GM18520 (cell line): ENCODE results near the gene POLR3K.

Experiments used
- ATAC-seq: cut with Tn5 transposase; IDR thresholded peaks from one replicate; pipeline ENCODE4 v1.9.1; 2021; ENCODE audit not compliant: unreplicated experiment

Gene POLR3K

DNA sequence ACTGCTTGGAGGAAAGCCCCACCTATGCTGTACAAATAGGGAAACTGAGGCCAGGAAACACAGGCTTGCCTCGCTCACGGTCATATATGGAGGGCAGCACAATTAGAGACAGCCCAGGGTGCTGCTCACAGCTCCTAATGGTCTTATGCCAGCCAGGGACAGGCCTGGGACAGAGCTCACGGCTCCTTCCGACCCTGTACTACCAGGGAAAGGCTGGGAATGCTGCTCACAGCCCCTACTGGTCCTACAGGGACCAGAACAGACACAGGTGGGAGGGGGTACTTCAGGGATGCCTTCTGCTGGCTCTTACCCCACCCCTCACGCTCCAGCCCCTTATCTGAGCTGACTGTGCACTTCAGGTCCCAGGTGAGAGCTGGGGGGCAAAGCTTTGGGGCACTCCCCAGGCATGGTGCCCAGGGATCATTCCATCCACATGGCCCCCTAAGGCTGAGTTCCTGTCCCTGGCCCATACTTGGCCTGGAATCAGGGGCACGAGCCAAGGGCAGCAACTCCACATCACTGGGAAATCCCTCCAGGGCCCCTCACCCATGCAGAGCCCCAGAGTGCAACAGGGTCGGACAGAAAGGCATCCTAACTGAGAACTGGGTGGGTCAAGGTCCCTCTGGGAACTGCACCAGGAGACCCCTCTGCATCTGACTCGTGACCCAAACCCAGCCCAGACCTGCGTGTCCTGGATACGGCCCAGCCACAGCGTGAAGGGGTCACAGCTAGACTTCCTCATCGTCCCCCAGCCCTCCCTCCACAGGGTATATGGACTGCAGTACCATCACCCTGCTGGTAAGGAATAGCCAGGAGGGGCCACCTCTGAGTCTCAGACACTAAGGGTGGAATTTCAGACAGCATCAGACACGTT, 13.1 kb upstream of the POLR3K start:
- ATAC-seq: no peak

DNA sequence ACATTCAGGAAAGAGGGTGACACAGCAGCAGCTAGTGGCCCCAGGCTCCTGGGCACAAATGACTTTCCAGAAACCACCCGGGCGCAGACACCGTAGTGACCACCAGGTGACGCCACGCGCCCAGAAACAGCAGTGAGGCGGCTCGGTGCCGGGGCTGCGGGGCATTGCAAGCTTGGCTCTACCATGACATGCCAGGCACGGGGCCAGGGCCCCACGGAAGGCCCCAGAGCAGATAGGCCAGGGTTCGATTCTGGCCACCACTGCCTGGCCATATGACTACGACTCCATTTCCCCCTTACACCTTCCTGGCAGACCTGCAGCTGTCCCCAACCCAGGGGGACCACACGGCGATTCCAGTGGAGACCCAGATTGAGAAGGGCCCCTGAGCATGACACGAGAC, 12.3 kb upstream of the POLR3K start:
- ATAC-seq: no peak

DNA sequence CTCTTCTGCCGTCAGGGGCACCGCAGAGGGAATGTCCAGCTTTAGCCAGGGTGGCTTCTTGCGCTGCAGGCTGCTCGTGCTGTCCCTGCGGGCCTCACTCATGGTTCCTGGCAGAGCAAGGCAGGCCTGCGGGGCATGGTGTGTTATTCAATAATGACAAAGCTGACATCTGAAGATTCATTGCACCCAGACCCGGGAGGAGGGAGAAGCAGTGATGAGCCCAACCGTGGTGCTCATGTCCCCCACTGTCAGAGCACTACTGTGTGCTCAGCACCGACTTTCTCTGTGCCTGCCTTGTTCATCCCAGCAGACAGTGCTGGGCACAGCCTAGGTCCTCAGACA, 11.5 kb upstream of the POLR3K start:
- ATAC-seq: no peak

DNA sequence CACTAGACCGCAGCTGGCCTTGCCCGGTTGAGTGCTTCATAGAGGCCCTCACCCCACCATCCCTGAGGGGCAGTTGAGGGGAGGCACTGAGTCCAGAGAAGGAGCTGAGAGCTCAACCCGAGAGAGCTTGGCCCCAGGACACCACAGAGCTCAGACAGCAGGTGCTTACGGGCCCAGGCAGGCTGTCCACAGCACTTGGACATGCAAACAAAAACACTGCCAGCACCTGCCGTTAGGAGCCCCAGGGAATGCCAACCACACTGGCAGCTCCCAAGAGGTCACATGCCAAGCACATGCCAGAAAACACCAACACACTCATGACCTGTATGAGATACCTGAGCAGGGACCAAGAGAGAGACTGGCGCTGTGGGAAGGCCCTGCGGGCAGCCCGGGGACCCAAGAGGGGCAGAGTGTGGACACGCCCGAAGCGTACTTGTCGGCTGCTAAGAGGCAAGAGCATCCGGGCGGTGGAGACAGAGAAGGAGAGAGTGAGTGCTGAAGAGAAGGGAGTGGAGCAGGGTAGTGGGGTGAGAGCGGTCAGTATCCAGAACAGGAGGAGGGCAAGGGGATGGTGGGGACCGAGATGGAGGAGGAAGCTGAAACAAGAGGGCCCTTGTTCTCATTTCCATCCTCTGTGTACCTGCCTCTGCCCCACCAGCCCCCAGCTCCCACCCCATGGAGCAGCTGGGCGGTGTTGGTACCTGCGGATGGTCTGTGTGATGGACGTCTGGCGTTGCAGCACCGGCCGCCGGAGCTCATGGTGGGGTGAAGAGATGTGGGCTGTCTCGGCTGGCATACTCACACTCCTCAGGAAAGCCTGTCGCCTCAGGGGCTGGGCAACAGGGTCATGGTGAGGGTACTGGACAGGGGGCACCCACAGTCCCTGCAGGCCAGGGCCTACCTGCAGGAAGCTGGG, 10.8 kb upstream of the POLR3K start:
- ATAC-seq: no peak

DNA sequence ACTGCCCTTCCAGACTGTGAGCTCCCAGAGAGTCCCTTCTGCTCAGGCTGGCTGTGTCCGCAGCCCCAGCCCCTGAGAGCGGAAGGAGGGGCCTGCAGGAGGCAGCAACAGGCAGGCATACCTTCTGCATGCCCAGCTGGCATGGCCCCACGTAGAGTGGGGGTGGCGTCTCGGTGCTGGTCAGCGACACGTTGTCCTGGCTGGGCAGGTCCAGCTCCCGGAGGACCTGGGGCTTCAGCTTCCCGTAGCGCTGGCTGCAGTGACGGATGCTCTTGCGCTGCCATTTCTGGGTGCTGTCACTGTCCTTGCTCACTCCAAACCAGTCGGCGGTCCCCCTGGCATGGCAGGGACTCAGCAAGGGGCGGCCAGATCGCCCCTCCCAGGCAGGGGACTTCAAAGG, 10.1 kb upstream of the POLR3K start:
- ATAC-seq: no peak

DNA sequence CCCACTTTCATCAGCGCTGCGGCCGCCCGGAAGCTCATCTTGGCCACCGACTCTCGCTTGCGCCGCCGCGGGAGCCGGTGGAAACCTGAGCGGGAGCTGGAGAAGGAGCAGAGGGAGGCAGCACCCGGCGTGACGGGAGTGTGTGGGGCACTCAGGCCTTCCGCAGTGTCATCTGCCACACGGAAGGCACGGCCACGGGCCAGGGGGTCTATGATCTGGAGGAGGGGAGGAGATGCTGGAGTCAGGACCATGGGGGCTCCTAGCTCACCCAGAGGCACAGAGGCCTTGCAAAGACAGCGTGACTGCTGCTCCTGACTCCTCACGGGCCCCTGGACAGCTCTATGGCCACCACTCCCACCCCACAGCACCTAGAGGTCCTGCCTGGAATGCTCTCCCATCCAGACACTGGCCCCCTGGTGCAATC, 9.6 kb upstream of the POLR3K start:
- no peak for ATAC-seq

DNA sequence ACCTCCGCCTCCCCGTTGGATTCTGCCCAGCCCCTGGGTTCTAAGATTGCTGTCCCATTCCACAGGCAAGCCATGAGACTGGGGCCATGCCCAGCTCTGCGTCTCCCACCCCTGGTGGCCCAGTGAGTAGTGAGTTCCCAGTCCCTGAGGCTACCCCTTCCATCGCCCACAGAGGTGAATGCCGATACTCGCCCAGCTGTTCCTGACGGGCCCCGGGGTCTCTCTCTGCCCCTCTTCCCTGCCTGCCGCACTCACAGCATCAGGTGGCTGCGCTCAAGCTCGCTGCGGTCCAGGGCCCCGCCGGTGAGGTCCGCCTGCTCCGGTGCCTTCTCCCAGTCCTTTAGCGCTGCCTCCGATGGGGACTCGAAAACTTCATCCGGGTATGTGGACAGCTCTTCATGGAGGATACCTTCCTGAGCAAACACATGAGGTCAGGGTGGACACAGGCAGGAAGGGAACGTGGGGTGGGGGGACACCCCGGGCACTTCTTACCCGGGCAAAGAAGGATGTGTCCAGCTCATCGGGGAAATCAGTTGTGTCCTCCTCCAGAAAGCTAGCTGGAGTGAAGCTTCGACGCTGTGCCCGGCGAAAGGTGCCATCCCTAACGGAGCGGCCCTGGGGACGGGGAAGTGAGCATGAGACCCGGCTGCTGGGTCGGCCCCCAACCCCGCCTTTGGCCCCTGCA, 9.0 kb upstream of the POLR3K start:
- no peak for ATAC-seq

DNA sequence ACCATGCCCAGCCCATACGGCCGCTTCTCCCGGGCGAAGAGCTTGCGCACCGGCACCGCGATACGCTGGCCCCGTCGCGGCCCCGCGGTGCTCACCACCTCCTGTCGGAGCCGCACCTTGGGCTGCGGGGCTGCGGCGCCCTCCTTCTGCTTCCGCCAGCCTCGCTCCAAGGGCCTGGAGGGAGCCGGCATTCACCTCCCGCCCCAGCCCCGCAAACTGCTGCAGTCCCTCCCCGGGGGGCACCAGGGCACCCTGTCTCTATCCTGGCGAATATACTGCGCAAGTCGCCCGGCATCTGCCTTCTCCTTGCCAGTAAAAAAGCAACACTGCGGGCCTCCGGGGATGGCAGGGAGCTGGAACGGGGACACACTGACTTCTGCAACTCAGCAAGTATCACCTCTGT, 8.5 kb upstream of the POLR3K start:
- no peak for ATAC-seq

DNA sequence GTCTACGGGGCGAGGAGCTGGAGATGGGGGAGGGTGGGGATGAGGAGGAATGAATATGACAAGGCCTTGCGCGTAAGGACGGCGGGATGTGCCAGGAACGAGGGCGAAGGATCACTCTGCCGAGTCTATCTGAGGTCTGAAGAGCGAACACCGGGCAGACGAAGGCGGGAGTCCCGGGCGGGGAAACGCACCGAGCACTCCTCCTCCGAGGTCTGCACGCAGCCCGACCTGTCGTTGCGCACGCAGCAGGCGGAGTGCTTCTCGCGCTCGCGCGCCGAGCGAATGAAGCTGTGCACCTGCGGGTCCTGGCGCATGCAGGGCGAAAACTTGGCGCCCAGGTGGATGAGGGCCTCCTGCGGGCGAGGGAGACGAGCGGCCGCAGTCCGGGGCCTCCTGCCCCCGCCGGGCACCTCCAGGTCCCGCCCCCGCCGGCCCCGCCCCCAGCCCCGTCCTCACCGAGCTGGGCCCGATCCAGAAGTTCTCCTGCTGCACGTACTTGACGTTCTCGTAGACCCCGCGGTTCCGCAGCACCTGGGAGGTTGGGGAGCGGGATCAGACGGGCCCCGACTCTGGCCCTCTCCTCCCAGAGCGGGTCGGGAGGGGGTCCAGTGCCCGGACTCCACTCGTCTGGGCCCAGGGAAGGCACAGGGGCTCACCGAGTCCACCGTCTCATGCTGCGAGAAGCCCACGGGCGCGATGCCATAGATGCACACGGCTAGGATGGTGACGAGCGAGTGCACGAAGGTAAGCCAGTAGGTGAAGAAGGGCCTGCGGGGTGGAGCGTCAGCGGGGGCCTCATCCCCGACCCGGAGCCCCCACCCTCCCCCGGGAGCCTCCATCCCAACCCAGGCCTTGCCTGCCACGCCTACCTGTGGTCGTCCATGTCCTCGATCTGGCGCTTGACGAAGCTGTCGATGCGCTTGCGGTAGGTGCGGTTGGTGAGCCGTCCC, 7.8 kb upstream of the POLR3K start:
- ATAC-seq: no peak

DNA sequence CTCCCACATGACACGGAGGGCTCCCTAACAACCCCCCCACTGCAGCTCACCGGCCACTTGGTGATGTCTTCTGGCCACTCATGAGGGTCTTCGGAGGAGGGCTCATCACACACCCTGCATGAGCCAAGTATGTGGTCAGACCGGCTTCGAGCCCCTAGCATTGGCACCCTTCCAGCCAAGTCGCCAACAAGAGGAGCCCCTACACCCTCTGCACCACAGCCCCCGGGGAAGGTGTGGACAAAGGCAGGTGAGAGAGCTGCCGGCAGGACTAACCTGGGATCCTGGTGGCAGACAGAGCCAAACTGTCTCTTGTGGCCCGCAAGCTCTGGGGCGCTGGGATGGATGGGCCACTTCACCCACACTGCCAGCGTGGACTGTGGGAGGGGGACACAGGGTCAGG, 6.8 kb upstream of the POLR3K start:
- ATAC-seq: no peak

DNA sequence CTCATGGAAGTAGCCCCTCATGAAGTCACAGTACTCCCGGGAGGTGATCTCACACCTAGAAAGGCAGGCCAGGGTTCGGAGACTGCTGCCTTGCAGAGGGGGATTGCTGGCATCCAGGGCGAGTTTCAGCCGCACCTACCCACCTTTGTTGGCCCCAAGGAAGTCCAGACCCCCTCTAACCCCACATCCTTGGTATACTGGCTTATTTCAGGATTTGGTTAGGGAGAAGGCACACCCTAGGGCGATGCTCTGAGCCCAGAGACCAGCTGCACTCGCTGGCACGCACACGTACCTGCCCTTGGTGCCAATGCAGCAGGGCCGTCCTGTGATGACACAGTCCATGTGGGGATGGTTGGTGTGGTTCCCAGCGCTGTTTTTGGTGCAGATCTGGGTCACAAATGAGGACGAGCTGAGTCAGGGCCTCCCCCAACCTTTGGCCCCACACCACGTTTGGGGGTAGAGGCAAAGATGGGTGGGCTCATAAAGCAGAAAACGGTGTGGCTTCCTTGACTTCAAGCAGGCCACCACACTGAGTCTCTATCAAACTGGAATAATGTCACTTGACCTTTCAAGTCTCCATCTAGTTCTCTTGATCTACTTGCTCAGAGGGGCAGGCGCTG, 6.1 kb upstream of the POLR3K start:
- no peak for ATAC-seq

DNA sequence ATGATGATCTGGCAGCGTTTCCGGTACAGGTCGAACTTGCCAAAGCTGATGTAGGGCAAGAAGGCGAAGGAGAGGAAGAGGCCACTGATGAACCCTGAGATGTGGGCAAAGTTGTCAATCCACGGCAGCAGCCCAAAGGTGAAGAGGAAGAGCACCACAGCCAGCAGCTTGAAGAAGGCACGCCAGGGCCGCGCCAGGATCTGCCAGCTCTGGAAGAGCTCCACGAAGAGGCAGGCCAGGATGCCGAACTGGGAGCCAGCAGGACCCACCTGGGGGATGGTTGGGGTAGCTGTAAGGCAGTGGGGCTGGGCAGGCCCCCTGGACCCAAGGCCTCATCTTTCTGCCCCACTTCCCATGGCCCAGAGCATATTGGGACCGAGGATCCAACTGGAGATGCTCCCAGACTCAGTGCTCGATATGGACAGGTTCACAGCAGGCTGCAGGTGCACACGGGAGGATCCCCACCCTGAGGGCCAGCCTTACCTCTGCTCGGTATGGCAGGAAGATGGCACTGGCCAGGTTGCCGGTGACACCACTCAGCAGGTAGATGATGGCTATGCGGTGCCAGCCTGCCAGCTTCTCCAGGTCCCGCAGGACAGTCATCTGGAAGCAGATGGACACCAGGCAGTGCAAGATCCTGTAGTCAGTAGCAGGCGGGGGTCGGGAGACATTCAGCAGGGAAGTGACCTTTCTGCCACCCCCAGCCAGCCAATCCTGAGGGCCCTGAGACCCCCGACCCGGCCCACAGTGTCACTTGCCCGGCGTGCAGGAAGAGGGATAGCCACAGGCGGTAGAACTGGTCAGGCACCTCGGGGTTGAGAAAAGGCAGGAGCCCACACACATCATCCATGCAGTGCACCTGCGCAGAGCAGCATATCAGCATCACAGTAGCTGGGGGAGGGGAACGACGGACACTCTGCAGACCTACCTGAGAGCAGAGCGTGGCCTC, 5.4 kb upstream of the POLR3K start:
- no peak for ATAC-seq

DNA sequence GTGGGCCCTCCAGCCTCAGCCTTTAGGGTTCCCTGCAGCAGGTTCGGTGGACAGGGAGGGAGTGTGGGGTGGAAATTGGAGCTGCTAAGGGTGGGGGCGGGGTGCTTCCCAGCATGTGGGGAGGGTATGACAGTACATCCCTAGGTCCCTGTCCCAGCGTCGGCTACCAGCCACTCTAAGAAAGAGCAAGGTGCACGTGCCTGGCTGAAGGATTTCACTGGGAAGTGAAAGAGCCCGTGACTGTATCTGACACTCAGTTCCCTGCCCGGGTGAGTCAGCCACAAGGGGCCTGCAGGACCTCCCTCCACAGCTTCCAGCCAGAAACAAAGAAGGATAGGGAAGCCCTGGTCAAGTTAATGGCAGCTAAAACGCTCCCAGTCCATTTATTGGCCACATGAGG, 4.3 kb upstream of the POLR3K start:
- ATAC-seq: no peak

DNA sequence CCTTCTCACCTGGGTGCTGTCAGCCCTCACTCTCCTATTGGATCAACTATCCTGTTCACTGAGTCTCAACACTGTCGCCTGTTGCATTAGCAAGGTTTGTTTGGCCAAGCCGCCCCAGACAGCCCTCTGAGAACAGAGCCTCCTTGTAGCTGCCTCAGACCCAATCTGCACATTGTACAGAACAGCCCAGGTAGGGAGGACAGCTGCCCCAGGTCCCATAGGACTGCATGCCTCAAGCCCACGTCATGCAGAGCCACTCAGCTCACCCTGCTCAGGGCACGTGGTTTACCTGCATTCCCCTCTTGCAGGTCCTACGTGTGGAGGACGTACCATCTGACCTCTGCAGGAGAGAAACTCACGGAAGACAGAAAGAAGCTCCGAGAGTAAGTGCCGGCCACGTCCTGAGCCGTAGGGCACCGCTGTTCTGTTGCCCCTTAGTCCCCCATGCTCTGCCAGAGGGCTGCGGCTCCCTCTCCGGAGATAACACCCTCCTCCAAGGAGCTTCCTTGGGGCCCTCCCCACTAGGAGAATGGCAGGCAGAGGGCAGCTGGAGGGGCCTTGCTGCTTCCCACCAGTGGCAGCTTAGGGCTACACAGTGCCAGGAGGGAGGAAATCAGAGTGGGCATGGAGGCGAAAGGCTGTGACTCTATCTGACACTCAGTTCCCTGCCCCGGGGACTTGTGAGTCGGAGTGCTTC, 3.0 kb upstream of the POLR3K start:
- ATAC-seq: no peak

DNA sequence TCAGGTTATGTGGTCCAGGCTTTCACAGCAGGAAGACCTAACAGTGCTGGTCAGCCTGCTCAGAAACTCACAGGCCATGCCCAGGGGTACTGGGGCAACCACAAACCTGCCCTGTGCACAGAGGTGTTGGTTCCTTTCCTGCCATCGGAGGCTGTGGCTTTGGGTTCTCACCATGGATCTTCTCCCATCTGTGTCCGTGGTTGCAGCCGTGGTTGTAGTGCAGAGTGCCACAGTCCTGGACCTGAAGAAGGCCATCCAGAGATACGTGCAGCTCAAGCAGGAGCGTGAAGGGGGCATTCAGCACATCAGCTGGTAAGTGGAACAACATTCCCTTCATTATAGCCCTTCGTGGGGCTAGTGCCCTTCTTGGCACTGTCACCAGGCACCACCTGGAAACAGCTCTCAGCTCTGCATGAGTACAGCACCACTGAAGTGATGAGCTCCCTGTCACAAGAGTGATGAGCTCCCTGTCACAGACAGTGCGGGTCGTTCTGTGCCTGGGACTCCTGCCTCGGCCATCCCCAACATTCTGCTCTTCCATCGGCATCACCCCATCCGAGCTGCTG, 2.2 kb upstream of the POLR3K start:
- no peak for ATAC-seq

DNA sequence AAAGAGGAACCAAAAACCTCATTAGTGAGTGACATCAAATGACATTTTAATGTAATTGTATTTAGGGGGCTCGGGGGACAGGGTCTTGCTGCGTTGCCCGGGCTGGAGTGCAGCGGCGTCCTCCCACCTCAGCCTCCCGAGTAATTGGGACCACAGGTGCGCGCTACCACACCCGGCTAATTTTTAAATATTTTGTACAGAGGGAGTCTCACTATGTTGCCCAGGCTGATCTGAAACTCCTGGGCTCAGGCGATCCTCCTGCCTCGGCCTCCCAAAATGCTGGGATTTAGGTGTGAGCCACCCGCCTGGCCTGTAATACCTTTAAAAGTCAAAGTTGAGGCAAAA, 801 bp upstream of the POLR3K start:
- ATAC-seq: no peak

DNA sequence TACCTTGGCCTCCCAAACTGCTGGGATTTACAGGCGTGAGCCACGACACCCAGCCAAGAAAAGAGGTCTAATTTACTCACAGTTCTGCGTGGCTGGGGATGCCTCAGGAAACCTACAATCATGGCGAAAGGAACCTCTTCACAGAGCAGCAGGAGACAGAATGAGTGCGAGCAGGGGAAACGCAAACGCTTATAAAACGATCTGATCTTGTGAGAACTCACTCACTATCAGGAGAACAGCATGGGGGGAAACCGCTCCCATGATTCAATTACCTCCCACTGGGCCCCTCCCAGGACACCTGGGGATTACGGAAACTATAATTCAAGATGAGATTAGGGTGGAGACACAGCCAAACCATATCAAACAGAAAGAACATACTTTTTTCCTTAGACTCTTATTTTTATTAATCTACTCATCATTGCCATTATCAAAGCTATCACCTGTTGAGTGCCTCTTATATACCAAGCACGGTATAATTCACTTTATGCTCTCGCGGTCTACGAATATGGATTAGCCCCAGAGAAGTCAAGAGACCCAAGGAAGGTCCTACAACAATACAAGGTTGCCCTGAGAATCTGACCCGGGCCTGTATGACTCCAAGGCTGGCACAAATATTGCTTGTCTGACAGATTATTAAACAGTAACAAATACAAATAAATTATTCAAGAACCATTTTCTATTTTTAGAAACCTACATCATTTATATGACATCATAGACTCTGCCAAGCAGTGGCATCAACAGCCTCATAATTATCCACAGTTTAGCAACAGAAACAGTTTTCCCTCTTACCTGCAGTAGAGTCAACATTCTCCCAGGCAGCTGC, 2.4 kb downstream of the POLR3K start:
- ATAC-seq: no peak
